Measurements from ENCODE around the gene TBC1D2B.
"Not testable (repeated sequence)": the region's sequence is repeated elsewhere in the genome, so short reads cannot be mapped to it uniquely, and the experiment has no call there.

Gene TBC1D2B

DNA sequence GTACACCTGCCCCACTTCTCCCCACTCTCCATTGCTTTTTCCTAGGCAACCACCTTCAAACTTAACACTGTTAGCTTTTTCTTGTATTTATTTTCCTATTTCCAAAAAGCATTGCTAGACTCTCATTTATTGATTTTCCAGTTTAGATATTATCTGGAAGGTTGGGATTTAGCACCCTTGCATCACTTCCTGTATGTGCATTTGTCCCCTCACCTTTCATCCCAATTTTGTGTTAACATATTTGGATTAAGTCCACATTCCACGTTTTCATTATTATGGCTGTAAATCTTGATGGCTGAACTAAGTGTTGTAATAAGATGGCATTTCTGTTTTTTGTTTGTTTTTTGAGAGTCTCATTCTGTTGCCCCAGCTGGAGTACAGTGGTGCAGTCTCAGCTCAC is 109.7 kb downstream of the TBC1D2B start:
- ChIA-PET CTCF (interaction anchor here (1.1 to 1.2 kb wide), 2 partner anchors 9 to 37 kb away, joined by 3 to 5 read pairs; no protein-coding TSS in a partner anchor), POLR2A (no interaction called here)
- DNase-seq (ENCODE audit: extremely low spot score), result no peak
- TF ChIP-seq ELF4 (IDR thresholded peaks at IDR 0.05) (no peak), FOXA1 (IDR thresholded peaks at IDR 0.05) (no peak), SUZ12 (IDR thresholded peaks at IDR 0.05) (no peak), CTBP1 (IDR thresholded peaks at IDR 0.05; ENCODE audit: borderline replicate concordance) (no peak), FOXK2 (IDR thresholded peaks at IDR 0.05) (no peak), ARNT (IDR thresholded peaks at IDR 0.05) (no peak), TARDBP (IDR thresholded peaks at IDR 0.05) (no peak), HDGF (IDR thresholded peaks at IDR 0.05; ENCODE audit: borderline replicate concordance) (no peak), BHLHE40 (IDR thresholded peaks at IDR 0.05; ENCODE audit: borderline replicate concordance) (no peak), L3MBTL2 (conservative IDR thresholded peaks at IDR 0.05) (no peak), SP1 (IDR thresholded peaks at IDR 0.05) (no peak), NFRKB (IDR thresholded peaks at IDR 0.05) (no peak), LEF1 (IDR thresholded peaks at IDR 0.05; ENCODE audit: borderline replicate concordance) (no peak)
- TF ChIP-seq, protein P1, sequence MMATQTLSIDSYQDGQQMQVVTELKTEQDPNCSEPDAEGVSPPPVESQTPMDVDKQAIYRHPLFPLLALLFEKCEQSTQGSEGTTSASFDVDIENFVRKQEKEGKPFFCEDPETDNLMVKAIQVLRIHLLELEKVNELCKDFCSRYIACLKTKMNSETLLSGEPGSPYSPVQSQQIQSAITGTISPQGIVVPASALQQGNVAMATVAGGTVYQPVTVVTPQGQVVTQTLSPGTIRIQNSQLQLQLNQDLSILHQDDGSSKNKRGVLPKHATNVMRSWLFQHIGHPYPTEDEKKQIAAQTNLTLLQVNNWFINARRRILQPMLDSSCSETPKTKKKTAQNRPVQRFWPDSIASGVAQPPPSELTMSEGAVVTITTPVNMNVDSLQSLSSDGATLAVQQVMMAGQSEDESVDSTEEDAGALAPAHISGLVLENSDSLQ (IDR thresholded peaks at IDR 0.05), result no peak

DNA sequence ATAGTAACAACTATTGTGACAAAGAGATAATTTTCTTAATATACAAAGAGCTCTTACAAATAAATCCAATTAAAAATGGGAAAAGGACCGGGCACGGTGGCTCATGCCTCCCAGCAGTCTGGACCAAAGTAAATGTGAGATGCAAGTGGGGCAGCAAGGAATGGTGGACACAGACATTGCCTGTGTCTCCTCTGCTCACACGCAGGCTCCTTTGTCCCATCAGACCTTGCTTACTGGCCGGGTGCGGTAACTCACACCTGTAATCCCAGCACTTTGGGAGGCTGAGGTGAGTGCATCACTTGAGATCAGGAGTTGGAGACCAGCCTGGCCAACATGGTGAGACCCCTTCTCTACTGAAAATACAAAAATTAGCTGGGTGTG is 110.3 kb downstream of the TBC1D2B start:
- DNase-seq (ENCODE audit: extremely low spot score); POLR2A ChIA-PET: not testable (repeated sequence)
- CTCF ChIA-PET, result interaction anchor here (0.6 to 2.7 kb wide), 3 partner anchors 38 to 142 kb away, joined by 3 to 15 read pairs (median 3); no protein-coding TSS in a partner anchor

DNA sequence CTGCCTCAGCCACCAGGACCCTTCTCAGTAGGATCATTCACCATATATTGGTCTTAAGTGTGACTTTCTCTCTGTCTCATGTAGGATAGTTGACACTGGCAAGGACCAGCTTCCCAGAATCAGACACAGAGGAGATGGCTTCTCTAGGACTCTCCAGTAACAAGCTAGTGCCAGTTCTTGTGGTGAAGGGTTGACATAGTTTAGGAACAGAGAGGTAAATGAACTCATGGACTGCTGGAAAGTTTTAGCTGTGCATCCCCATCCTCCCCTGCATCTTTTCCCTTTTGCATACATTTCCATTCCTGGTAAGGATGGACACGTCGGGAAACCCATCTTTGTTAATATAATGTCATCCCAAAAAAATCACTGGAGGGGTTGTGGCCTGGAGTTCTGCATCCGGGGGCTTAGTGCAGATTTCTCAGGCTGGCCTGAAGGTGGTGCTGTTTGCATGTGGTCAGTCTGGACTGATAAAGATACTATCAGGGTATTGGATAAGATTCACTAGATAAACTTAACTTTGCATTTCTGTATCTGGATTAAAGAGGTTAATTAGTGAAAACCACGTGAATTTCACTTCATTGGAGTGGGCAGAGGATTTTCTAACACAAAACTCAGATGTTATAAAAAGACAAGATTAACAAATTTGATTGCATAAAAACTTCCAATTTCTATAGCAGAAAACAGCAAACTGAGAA is 110.8 kb downstream of the TBC1D2B start:
- POLR2A ChIA-PET, result no interaction called here
- peak; percentile 60 for DNase-seq (ENCODE audit: extremely low spot score)
- TF ChIP-seq TARDBP (IDR thresholded peaks at IDR 0.05) (no peak), CTBP1 (IDR thresholded peaks at IDR 0.05; ENCODE audit: borderline replicate concordance) (no peak), L3MBTL2 (conservative IDR thresholded peaks at IDR 0.05) (no peak), FOXM1 (IDR thresholded peaks at IDR 0.05; ENCODE audit: borderline replicate concordance) (no peak), LEF1 (IDR thresholded peaks at IDR 0.05; ENCODE audit: borderline replicate concordance) (no peak), SP1 (IDR thresholded peaks at IDR 0.05) (no peak), ARNT (IDR thresholded peaks at IDR 0.05) (no peak), BHLHE40 (IDR thresholded peaks at IDR 0.05; ENCODE audit: borderline replicate concordance) (no peak), SUZ12 (IDR thresholded peaks at IDR 0.05) (no peak), NFRKB (IDR thresholded peaks at IDR 0.05) (no peak), ZNF384 (IDR thresholded peaks at IDR 0.05) (no peak)
- CTCF ChIA-PET, result interaction anchor here (0.6 to 2.7 kb wide), 5 partner anchors 12 to 147 kb away, joined by 3 to 15 read pairs (median 6); no protein-coding TSS in a partner anchor

DNA sequence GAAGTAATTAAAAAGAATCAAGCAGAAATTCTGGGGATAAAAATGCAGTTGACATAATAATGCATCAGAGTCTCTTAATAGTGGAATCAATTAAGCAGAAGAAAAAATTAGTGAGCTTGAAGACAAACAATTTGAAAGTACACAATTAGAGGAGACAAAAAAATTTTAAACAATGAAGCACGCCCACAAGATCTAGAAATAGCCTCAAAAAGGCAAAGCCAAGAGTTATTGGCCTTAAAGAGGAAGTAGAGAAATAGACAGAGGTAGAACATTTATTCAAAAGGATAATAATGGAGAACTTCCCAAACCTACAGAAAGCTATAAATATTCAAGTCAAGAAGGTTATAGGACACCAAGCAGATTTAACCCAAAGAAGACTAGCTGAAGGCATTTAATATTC is 113.3 kb downstream of the TBC1D2B start:
- ChIA-PET CTCF (interaction anchor here (0.9 to 1.1 kb wide), 2 partner anchors 54 to 55 kb away, joined by 3 read pairs; no protein-coding TSS in a partner anchor), POLR2A (no interaction called here)
- TF ChIP-seq FOXK2 (IDR thresholded peaks at IDR 0.05) (no peak), CTBP1 (IDR thresholded peaks at IDR 0.05; ENCODE audit: borderline replicate concordance) (no peak), FOXA1 (IDR thresholded peaks at IDR 0.05) (no peak), HDGF (IDR thresholded peaks at IDR 0.05; ENCODE audit: borderline replicate concordance) (no peak), ELF4 (IDR thresholded peaks at IDR 0.05) (no peak), ZNF384 (IDR thresholded peaks at IDR 0.05) (no peak), SP1 (IDR thresholded peaks at IDR 0.05) (no peak), NFRKB (IDR thresholded peaks at IDR 0.05) (no peak), ARNT (IDR thresholded peaks at IDR 0.05) (no peak), SUZ12 (IDR thresholded peaks at IDR 0.05) (no peak), FOXM1 (IDR thresholded peaks at IDR 0.05; ENCODE audit: borderline replicate concordance) (no peak), BHLHE40 (IDR thresholded peaks at IDR 0.05; ENCODE audit: borderline replicate concordance) (no peak), L3MBTL2 (conservative IDR thresholded peaks at IDR 0.05) (no peak)
- DNase-seq (ENCODE audit: extremely low spot score), result no peak

DNA sequence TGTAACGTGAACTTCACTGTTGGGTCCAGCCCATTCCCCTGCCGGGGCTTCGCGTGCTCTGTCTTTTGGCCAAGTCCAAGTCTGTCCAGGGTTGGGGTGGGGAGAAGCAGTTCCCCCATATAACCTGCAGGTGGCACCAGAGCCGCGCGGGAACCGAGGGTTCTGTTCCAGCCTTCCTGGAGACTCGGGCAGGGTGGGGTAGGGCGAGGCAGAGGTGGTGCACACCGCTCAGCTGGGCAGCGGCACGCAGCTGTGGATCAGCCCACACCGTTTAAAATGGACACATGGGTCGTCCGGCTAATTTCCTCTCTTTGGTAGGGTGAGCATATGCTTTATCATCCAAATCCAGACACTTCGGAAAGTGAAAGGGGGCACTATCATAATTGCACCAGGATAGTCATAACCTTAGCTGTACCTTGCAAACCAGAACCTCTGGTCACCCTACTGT is 118.1 kb downstream of the TBC1D2B start:
- ChIA-PET POLR2A (interaction anchor here (1.1 to 1.7 kb wide), 2 partner anchors 189 to 340 kb away, joined by 3 to 4 read pairs; partner anchors contain the start of genes IDH3A and SKIC8), CTCF (interaction anchor here (0.6 to 2.1 kb wide), 16 partner anchors 9 to 281 kb away, joined by 3 to 19 read pairs (median 3); no protein-coding TSS in a partner anchor)
- TF ChIP-seq ARNT (IDR thresholded peaks at IDR 0.05) (peak; percentile 32; the same call in 1 of the 2 replicates), LEF1 (IDR thresholded peaks at IDR 0.05; ENCODE audit: borderline replicate concordance) (no peak), L3MBTL2 (conservative IDR thresholded peaks at IDR 0.05) (0 out of 2 replicates have a peak, but pooled peaks have one; percentile 26)
- peak; percentile 92 for DNase-seq (ENCODE audit: extremely low spot score)

DNA sequence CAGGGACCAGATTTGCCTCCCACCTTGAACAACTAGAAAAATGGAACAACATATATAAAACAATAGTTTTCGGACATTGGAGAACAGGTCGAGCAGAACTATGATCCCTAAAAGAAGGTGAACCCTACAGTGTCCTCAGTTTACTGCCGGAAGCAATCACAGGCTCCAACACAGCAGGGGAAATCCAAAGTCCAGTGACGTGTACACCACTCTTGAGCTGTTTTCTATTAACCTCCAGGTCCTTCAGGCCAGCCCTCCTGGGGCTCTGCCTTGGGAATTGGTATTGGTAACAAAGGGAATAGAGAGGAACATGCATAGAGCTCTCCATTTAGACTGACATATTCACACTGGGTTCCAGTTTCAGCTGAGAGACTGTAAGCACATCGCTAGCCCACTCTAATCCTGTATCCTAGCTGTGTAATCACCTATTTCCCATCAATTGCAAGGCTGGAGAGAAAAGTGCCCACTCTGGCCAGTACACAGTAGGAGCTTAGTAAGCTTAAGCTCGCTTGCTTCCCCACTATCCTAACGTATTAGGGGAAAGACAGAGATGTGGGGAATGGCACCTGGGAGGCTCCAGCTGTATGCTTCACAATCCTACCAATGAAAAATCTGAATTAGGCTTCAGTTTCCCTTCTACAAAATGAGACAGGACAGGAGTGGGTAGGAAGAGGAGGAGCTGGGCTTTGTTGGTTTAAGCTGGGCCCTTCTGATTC is 118.6 kb downstream of the TBC1D2B start:
- DNase-seq (ENCODE audit: extremely low spot score), result not testable (repeated sequence)
- ChIA-PET CTCF (interaction anchor here (0.6 to 2.1 kb wide), 17 partner anchors 9 to 236 kb away, joined by 3 to 19 read pairs (median 4); no protein-coding TSS in a partner anchor), POLR2A (interaction anchor here (1.1 to 1.7 kb wide), 2 partner anchors 190 to 341 kb away, joined by 3 to 4 read pairs; partner anchors contain the start of genes IDH3A and SKIC8)

DNA sequence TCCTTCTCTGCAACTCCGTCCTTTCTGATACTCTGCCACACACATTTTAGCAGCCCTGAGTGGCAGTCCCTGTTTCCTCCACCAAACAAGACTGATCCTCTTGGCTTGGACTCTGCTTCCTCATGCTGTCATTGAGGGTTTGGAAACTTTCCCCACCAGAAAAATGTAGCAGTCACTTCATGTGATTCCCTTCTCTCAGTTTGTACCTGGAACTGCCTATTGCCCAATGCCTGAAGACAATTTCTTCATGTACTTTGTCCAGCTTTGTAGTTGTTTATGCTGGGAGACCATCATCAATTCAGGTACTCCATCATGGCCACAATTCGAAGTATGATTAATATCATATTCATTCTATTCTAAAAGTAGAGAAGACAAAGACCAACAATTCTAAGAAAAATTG is 119.5 kb downstream of the TBC1D2B start:
- POLR2A ChIA-PET; DNase-seq (ENCODE audit: extremely low spot score): not testable (repeated sequence)
- CTCF ChIA-PET, result interaction anchor here (1.2 kb wide), 1 partner anchor 33 kb away, joined by 3 read pairs; no protein-coding TSS in a partner anchor

DNA sequence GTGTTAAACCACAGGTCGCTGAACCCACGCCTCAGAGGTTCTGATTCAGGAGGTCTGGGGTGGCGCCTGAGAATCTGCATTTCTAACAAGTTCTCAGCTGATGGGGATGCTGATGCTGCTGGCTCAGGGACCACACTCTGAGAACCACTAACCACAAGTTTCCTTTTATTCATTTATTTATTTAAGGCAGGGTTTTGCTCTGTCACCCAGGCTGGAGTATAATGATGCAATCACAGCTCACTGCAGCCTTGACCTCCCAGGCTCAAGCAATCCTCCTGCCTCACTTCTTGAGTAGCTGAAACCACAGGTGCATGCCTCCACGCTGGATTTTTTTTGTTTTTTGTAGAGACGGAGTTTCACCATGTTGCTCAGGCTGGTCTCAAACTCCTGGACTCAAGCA is 123.6 kb downstream of the TBC1D2B start:
- CTCF ChIA-PET; DNase-seq (ENCODE audit: extremely low spot score): not testable (repeated sequence)

DNA sequence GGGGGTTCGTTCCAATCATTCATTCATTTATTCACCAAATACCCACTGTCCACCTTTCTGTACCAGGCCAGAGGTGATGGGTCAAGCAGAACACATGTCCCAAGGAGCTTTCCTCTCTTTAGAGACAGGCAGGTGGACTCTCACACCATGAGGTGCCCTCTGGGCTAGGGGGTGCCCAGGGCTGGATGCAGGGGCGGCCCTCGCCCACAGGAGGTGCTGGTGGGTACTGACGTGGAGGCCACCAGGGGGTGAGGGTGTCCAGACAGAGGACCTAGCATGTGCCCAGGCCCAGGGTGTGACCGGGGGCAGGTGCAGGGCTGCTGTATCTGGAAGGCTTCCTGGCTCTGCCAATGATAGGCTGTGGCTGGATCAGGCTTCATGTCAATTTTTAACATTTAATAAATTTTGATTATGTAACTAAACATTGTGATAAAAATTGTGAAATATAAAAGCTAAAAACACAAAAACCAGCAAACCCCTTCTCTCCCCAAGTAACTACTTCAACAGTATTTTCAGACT is 124.5 kb downstream of the TBC1D2B start:
- DNase-seq (ENCODE audit: extremely low spot score); CTCF ChIA-PET; POLR2A ChIA-PET: not testable (repeated sequence)

More for the DNA sequence above, 123.6 kb downstream of the TBC1D2B start:
- POLR2A ChIA-PET, result not testable (repeated sequence)

DNA sequence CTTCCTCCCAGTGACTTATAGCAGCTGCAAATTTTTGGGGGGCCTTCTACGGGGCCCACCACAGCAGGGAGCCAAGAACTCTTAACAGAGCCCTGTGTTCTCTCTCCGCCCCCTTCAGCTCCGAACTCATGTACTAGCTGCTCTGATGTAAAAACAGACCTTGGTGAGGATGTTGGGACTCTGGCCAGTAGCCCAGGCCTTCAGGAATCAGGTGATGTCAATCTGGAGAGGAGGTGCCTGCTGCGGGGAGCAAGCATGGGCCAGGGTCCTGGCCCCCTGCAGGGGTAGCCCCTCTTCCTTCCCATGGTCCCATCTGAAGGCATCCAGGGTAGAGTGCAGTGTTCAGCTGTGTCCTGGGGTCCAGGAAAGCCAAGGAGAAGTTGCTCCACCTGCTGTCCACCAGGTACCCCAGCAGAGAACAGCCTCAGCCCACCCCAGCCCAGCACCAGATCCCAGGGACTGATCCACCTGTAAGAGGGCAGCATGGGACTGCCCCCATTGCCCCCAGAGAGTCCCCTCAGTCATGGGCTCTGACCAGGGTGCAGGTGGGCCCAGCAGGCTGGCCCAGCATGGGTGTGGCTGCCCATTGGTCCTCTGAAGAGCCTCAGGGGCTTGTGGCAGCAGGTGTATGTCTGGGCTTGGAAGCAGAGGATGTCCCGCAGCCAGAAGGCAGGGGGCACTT is 126.3 kb downstream of the TBC1D2B start:
- DNase-seq (ENCODE audit: extremely low spot score); CTCF ChIA-PET; POLR2A ChIA-PET: not testable (repeated sequence)

DNA sequence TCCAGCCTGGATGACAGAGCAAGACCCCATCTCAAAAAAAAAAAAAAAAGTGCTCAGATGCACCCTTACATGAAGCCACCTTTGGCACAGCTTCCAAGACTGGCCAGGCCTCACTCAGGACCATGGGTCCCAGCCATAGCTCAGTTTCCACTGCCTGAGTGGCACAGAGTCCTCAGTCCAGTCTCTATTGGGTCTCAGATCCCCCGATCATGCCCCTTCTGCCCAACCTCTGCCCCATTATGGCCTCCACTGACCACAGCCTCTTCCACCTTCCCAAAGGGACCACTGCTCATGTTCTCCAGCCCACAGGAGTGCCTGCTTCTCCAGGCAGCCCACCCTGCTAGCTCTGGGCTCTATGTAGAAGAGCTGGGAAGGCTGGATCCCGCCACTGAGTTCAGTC is 127.0 kb downstream of the TBC1D2B start:
- POLR2A ChIA-PET; CTCF ChIA-PET; DNase-seq (ENCODE audit: extremely low spot score): not testable (repeated sequence)

All from HEK293T (cell line).